GM19035 (cell line): ENCODE results near the gene EIF2S1.
"Not testable (repeated sequence)": the region's sequence is repeated elsewhere in the genome, so short reads cannot be mapped to it uniquely, and the experiment has no call there.

Experiments
- ATAC-seq: cut with Tn5 transposase; IDR thresholded peaks from one replicate; pipeline ENCODE4 v1.9.1; 2021; ENCODE audit not compliant: unreplicated experiment

EIF2S1 gene

DNA sequence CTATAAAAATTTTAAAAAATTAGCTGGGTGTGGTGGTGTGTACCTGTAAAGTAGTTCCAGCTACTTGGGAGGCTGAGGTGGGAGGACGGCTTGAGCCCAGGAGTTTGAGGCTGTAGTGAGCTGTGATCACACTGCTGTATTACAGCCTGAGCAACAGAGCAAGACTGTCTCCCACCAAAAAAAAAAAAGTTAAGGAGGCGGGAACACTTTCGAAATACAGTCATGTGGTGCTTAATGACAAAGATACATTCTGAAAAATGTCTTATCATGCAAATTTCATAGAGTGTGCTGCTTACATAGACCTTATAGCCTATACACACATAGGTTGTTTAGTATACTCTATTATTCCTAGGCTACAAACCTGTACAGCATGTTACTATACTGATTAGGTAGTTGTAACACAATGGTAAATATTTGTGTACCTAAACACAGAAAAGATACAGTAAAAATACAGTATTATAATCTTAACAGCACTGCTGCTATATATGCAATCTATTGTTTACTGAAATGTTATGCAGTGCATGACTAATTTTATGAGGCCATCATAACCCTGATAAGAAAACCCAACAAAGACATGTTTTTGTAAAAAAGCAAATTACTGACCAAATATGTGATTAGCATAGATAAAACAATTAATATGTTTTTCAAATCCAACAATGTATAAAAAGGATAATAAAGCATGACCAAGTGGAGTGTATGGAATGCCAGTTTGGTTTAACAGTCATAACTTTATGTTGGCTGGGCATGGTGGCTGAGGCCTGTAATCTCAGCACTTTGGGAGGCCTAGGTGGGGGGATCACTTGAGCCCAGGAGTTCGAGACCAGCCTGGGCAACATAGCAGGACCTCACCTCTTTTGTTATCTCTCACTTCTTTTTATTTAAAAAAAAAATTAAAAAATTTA is 11.4 kb downstream of the EIF2S1 start:
- ATAC-seq: no peak

DNA sequence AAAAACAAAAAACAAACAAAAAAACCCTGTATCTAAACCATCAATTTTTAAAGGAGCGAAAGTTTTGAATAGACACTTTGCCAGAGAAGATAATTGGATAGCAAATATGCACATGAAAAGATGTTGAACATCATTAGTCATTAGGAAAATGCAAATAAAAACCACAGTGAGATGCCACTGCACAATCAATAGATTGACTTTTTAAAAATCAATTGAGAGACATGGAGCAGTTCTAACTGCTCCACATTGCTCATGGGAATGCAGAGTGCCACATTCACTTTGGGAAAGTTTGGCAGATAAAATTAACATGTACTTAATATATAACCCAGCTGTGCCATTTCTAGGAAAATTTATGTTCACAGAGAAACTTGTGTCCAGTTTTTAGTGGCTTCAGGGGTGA is 12.7 kb downstream of the EIF2S1 start:
- no peak for ATAC-seq

DNA sequence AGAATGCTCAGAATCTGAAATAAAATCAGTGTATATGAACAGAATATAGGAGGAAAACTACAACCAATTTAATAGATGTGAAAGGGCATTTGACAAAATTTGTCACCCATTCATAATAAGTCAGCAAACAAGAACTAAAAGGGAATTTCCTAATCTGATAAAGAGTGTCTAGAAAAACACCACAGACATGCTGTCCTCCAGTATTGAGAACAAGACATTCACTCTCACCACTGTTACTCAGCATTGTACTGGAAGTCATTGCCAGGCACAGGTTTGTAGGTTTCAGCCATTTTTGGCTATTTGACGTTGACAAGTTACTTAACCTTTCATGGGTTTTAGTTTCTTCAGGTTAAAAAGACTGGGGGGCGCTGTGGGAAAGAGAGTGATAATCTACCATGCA is 13.2 kb downstream of the EIF2S1 start:
- no peak for ATAC-seq

DNA sequence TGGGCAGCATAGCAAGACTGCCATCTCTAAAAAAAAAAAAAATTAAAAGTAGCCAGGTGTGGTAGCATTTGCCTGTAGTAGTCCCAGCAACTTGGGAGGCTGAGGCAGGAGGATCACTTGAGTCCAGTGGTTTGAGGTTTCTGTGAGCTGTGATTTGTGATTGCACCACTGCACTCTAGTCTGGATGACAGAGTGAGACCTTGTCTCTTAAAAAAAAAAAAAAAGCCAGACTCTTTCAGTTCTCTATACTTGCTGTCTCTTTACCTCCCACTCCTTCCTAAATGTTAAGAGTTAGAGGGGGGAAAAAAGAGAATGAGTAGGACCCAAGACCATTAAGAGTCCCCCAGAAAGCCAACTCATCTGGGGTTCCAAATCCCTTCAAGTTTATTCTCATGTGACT is 17.8 kb downstream of the EIF2S1 start:
- ATAC-seq: no peak

DNA sequence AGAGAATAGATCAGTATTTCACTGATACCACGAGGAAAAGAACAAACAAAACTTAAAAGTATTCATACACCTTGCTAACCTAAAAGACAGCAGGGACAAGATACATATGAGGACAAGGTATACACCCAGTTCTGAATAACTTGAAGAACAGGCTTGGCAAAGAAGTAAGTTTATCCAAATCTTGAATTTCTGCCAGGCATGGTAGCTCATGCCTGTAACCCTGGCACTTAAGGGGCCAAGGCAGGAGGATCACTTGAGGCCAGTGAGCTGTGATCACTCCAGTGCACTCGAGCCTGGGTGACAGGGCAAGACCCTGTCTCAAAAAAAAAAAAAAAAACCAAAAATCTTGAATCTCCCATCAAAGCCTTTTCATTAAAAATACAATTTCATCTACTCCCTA is 25.0 kb downstream of the EIF2S1 start:
- ATAC-seq: no peak

DNA sequence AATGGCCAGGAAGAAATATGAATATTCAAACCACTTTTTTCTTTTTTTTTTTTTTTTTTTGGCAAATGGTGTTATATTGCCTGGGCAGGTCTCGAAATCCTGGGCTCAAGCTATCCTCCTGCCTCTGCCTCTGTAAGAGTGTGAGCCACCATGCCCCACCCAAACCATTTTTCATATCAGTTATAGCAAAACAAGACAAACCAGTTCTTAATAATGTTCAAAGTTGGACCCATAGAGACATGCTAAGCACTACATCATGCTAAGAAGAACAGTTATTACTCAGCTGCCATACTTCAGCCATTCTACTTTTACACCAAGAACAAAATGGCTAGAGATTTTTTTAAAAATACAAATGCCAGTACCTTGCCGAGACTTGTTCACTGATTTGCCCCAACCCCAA is 25.5 kb downstream of the EIF2S1 start:
- no peak for ATAC-seq

DNA sequence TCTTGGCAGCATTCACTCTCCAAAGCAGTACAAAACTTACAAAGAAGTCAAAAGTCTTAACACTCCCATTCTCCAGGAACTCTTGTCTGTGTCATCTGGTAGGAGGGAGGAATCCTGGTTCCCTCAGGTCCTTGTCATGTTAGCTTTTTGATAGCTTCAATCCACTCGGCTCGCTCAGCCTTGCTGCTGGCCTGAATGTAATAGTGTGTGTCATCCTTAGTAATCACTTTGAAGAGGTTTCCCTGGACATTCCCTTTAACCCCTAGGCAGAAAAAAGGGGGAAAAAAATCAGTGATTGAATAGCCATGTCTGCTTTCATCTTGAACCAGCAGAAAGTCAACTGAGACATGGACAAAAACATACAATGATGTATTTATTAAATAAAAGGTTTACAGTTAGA is 27.1 kb downstream of the EIF2S1 start:
- no peak for ATAC-seq

DNA sequence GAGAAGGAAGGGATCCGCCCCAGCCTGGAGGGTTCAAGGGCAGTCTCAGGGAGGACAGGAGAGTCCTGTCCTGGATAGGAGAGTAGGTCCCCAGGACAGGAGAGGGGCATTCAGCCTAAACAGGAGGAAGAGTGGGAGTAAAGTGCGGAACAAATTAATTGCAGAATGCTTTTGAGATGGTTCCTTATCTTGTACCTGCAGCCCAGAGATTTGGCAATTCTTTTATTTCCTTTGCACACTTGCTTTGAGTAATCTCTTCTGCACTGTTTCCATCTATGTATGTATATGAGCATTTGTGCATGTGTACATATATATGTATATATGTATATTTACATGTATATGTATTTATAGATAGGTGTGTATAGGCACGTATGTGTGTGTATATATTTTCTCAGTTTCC is 29.1 kb downstream of the EIF2S1 start:
- no peak for ATAC-seq

DNA sequence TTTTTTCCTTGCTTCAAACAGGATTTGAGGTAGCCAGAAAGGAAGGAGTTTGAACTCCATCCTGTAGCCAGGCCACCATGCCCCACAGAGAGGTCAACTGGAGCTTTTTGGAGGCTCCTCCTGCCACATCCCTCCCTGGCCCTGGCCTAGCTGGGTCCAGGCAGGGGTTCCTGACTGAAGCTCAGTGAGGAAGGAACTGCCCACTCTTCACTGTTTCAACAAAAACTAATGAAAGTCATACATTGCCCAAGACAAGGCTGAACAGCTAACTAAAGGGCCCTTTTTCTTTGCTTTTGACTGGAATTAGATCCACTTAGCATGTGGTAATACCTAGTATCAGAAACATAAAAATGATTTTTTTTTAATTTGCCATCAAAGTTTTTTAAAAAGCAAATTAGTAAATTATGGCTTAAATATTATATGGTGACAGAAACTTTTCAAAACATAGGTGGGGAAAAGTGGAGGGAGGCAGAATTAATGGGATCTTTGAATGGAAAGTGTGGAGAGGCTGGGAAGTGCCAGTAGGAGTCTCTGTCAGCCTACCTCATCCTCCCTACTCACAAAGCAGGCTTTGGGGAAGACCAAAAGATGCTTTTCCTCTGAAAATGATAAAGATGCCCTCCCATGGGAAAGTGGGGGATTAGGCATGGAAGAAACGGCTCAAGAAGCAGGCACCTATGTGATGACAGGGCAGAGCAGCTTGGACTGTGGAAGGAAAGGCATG is 29.8 kb downstream of the EIF2S1 start:
- ATAC-seq: no peak

DNA sequence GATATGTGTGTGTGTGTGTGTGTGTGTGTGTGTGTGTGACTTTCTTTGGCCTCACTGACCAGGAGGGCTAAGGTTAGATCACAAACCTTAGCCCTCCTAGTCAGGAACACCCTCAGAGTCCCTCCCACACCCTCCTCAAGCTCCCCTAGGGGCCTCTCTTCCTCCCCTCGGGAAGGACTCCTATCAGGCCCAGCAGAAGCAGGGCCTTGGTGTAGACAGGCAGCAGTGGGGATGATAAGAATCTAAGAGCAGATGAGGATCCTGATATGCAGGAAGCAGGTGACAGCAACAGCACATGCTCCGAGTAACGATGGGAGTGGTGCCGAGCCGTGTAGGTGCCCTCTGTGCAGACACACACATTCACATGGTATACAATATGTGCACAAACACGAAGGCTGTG is 31.1 kb downstream of the EIF2S1 start:
- no peak for ATAC-seq

DNA sequence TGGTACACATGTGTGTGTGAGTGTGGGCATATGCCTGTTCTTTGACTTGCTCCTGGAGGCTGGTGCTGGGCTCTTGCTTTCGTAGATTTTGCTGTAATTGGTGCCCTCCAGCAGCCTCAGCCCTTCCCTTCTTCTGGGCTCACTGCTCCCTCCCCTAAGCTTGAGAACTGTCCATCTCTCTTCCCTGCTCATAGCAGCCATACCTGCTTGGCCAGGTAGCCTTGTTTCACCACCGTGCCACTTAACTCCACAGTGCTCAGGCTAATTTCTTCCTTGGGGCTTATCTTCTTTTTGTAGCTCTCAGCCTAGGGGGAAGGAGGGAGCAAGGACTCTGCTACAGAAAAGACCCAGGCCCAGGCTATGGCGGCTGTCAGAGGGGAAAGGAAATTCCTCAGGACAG is 32.0 kb downstream of the EIF2S1 start:
- no peak for ATAC-seq

DNA sequence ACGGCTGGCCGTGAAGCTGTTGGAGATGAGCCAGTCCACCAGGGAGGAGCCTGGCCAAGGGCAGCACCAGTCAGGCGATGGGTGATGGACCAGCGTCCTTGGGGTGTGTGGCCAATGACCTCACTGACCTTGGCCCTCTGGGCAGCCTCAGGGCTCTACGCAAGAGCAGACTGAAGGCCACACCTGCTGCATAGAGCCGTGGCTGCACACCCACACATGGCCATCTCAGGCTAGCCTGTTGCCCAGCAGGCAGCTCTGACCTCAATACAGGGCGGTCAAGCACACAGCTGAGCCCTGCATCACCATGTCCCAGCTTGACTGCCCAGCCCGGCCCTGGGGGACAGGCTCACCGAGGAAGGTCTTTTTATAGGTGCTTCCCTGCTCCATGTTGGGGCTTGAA is 32.7 kb downstream of the EIF2S1 start:
- ATAC-seq: no peak

DNA sequence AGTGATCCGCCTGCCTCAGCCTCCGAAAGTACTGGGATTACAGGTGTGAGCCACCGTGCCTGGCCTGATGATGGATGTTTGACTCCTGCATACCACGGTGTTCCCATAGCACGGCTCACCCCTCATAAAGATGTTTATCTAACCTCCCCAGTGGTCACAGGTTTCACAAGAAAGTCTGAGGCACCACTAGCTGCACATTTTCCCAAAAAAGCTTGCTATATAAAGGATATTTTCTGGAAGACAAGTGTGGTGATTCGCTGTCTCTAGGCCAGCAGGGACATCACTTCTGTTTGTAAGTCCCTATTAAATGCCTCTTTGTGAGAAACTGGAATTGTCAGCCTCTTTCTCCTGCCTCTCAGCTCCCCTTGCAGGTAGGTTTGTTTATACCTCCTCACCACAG is 33.6 kb downstream of the EIF2S1 start:
- ATAC-seq: no peak

DNA sequence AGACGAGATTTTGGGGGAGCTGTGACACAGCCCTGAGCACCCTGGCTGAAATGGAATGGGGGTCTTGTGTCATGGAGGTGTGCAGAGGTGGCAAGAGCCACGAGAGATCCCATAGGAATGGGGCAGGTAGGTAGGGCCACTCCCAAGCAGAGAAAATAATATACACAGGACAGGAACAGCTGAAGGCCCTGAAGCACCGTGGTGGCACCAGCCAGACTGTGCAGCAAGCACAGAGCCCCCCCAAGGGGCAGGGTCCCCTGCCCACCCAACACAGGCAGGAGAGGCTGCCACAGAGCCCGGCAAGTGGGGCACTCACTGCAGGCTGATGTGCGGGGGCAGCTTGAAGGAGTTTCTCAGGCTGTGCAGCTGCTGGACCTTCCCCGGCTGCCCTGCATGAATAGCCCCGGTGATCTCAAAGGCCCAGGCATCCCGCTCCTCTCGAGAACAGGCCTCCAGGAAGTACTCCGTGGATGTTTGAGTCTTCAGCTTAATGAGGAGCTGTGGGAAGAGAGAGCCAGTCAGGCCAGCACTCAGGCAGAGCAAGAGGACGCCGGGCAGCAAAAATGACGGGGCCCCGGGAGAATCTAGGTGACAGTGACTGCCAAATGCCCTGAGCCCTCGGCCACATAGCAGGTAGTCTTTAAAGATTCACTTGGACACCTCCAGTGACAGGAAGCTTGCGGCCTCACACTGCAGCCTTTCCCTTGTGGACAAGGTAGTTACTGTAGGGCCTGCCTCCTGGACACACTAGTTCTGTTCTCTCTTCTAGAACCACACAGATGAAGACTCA is 35.2 kb downstream of the EIF2S1 start:
- ATAC-seq: no peak

DNA sequence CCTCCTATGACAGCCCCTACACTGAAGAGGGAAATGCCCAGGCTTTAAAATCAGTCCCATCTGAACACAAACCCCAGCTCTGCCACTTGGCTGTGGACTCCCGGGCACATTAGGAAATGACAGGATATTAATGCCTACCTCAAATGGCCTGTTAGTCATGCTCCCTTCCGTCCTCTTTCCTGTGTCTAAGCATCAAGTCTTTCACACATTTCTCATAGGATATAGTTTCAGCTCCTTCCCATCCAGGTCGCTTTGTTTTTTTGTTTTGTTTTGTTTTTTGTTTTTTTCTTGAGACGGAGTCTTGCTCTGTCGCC is 35.7 kb downstream of the EIF2S1 start:
- no peak for ATAC-seq

DNA sequence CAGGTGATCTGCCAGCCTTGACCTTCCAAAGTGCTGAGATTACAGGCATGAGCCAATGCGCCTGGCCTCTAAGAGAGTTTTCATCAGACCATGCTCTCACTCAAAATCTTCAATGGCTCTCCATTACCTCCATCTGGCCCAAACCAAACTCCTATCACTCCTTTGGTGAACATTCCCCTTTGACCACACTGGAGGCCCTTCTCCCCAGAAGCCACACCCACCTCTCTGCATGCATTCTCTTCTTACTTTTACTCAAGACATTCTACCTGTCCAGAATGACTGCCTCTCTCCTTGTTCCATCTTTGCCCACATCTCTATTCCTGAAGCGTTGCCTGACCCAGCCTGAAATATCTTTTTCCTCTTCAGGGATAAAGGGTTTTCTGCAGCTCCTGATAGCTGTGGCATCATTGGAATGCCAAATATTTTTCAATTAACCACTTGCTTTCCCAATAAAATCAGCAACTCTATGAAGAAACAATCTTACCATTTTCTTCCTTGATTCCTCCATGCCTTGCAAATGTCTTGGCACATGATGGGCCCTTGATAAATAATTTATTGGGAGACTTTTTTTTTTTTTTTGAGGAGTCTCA is 36.3 kb downstream of the EIF2S1 start:
- ATAC-seq: no peak

DNA sequence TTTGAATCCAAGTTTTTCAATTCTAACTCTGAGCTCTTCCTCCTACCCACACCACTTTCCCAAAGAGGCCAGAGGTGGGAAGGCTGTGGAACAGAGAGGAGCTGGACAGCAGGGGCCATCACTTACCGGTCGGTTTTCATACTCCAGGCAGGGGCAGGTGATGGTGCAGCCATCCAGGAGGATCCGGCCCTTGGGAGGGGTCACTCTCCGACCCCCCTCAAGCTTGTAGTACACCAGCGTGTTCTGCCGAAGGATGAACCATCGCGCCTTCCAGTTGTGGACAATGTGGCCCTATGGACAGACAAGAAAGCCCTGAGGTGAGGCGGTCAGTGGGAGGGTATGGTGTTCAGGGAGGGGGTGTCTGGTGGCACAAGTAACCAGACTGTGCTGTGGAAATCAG is 37.4 kb downstream of the EIF2S1 start:
- no peak for ATAC-seq

DNA sequence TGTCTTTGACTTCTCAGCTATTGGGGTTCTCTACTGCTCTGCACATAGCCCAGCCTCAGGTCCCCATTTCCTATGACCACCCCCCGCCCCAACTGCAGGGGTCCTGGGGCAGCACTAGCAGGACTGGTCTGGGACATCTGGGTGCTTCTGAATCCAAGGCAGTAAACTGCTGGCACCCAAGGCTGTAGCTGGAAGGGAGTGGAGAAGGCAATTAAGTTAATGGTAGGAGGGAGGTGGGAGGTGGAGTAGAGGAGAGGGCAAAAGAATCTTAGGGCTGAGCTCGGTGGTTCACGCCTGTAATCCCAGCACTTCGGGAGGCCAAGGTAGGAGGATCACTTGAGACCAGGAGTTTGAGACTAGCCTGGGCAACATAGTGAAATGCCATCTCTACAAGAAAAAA is 40.3 kb downstream of the EIF2S1 start:
- ATAC-seq: no peak

DNA sequence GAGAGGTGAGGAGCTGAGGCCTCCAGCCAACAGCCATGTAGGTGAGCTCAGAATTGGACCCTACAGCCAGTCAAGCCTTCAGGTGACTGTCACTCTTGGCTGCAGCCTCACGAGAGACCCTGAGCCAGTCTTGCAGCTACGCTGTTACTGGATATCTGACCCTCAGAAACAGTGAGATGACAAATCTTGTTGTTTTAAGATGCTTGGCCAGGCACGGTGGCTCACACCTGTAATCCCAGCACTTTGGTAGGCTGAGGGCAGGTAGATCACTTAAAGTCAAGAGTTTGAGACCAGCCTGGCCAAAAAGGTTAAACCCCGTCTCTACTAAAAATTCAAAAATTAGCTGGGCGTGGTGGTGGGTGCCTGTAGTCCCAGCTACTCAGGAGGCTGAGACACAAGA is 45.6 kb downstream of the EIF2S1 start:
- no peak for ATAC-seq

DNA sequence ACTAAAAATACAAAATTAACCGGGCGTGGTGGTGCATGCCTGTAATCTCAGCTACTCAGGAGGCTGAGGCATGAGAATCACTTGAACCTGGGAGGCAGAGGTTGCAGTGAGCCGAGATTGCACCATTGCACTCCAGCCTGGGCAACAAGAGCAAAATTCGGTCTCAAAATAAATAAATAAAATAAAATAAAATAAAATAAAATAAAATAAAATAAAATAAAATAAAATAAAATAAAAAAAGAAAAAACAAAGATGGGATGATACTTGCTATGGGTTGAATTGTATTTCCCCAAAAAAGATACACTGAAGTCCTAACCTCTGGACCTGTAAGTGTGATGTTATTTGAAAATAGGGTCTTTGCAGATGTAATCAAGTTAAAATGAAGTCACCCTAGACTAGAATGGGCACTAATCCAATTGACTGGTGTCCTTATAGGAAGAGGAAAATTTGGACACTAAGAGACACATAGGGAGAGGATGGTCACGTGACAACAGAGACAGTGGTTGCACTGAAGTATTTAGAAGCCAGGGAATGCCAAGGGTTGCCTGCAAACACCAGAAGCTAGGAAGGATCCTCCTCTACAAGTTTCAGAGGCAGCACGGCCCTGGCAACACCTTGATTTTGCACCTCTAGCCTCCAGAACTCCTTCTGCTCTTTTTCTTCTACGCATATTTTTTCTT is 48.1 kb downstream of the EIF2S1 start:
- not testable (repeated sequence) for ATAC-seq

DNA sequence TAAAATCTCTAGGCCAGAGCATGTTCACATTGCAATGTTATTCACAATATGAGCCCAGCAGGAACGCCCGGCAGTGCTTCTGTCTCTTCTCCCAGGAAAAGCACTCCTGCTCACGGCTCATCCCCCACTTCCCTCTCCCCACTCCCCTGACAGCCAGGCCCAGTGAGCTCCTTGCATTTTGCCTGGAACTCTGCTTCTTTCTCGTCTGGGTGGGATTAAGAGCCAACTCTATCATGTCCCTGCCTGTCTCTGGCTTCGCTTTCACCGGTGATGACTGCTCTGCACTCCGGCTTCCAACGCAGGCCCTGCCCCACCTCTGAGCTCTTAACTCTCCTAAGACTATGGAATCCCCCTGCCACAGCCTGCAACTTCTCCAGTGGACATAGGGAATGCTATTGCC is 49.3 kb downstream of the EIF2S1 start:
- ATAC-seq: no peak
